Measurements from ENCODE around the gene TGFBR2.

DNA sequence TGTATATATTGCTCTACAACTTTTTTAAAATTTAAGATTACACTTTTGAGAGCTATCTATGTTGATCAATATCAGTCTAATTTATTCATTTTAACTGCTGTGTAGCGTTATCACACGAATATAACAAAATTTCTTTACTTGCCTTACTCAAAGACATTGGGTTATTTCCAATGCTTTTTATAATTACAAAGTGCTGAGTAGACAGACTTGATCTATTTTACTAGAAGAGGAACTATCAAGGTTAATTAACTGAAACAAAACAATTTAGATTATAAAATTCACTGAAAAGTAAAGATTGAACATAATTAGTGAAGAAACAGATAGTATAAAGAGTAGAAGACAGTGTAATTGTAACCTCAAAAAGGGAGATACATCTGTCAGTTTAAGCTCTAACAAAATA, 105.5 kb downstream of the TGFBR2 start:
- TF ChIP-seq ZNF777 (tag by site-specific recombination; IDR thresholded peaks at IDR 0.05; ENCODE audit: borderline replicate concordance) (no peak), ZBTB7A (tag by site-specific recombination; IDR thresholded peaks at IDR 0.05; ENCODE audit: low read depth) (no peak), ZNF449 (tag by site-specific recombination; IDR thresholded peaks at IDR 0.05) (no peak), ZBTB20 (tag by site-specific recombination; IDR thresholded peaks at IDR 0.05) (no peak)
- TF ChIP-seq, protein P1, sequence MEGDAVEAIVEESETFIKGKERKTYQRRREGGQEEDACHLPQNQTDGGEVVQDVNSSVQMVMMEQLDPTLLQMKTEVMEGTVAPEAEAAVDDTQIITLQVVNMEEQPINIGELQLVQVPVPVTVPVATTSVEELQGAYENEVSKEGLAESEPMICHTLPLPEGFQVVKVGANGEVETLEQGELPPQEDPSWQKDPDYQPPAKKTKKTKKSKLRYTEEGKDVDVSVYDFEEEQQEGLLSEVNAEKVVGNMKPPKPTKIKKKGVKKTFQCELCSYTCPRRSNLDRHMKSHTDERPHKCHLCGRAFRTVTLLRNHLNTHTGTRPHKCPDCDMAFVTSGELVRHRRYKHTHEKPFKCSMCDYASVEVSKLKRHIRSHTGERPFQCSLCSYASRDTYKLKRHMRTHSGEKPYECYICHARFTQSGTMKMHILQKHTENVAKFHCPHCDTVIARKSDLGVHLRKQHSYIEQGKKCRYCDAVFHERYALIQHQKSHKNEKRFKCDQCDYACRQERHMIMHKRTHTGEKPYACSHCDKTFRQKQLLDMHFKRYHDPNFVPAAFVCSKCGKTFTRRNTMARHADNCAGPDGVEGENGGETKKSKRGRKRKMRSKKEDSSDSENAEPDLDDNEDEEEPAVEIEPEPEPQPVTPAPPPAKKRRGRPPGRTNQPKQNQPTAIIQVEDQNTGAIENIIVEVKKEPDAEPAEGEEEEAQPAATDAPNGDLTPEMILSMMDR (tag by site-specific recombination; IDR thresholded peaks at IDR 0.05), result no peak

Data from HEK293 (cell line).